ENCODE data around the gene KIF16B.

The KIF16B gene

GRCh38 chr20:16541878-16542277 is 31.4 kb downstream of the KIF16B start:
- ATAC-seq, result no peak
- TF ChIP-seq CREB5 (CRISPR knock-in tag; IDR thresholded peaks at IDR 0.05; ENCODE audit: low read depth) (no peak), SNAI2 (CRISPR knock-in tag; IDR thresholded peaks at IDR 0.05) (no peak), BACH2 (CRISPR knock-in tag; IDR thresholded peaks at IDR 0.05; ENCODE audit: borderline replicate concordance) (no peak), OSR1 (CRISPR knock-in tag; IDR thresholded peaks at IDR 0.05) (no peak), TSHZ2 (CRISPR knock-in tag; IDR thresholded peaks at IDR 0.05) (no peak), ZFP3 (CRISPR knock-in tag; IDR thresholded peaks at IDR 0.05) (no peak)

DNA sequence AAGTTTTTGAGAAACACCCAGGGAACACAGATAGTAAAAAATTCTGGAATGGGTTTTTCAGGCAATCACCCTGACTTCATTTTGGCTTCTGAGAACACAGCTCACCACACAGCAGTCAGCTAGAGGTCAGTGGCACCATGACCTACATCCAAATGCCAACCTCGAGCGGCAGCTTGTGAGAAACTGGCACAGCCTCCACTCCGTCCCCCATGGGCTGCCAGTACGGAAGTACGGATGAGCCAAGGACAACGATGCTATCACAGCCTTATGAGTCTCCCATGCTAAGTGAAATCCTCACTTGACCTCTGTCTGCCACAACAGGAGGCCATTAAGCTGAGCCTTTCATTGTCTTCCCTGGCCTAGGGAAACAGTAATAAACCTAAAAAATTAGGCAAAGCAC is 32.0 kb downstream of the KIF16B start:
- no peak for ATAC-seq
- no peak for TF ChIP-seq ZC3H10 (CRISPR knock-in tag; IDR thresholded peaks at IDR 0.05)
- no peak for TF ChIP-seq CSDC2 (CRISPR knock-in tag; IDR thresholded peaks at IDR 0.05)
- TF ChIP-seq CSRNP3 (CRISPR knock-in tag; IDR thresholded peaks at IDR 0.05), result no peak
- TF ChIP-seq ESRRG (CRISPR knock-in tag; IDR thresholded peaks at IDR 0.05), result no peak
- TF ChIP-seq TOX (CRISPR knock-in tag; IDR thresholded peaks at IDR 0.05; ENCODE audit: borderline replicate concordance), result no peak
- no peak for TF ChIP-seq BACH2 (CRISPR knock-in tag; IDR thresholded peaks at IDR 0.05; ENCODE audit: borderline replicate concordance)
- TF ChIP-seq ISL1 (CRISPR knock-in tag; IDR thresholded peaks at IDR 0.05), result no peak
- TF ChIP-seq ZNF8 (CRISPR knock-in tag; IDR thresholded peaks at IDR 0.05), result no peak
- TF ChIP-seq TSHZ2 (CRISPR knock-in tag; IDR thresholded peaks at IDR 0.05), result no peak
- TF ChIP-seq GLIS3 (CRISPR knock-in tag; IDR thresholded peaks at IDR 0.05), result no peak
- no peak for TF ChIP-seq OSR1 (CRISPR knock-in tag; IDR thresholded peaks at IDR 0.05)
- TF ChIP-seq RARB (CRISPR knock-in tag; IDR thresholded peaks at IDR 0.05), result no peak

DNA sequence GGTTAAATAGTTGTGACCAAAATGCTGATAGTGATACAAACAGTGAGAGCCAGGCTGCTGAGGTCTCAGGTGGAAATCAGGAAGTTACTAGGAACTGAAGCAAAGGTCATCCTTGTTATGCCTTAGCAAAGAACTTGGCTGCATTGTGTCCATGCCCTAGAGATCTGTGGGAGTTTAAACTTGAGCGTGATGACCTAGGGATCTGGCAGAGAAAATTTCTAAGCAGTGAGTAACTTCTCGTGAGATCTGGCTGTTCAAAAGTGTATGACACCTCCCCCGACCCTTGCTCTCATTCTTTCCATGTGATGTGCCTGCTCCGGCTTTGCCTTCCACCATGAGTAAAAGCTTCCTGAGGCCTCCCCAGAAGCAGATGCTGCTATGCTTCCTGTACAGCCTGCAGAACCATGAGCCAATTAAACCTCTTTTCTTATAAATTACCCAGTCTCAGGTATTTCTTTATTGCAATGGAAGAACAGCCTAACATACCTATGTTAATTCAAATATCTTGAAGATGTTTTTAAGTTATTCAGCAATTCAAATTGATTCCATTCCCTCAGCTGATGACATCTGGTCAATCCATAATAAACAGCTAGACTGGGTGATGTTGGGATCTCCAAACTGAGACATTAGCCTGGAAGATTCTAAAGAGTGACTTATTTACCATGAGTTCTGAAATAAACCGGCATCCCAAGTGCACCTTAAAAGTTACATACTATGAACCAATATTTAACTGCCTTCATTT is 33.8 kb downstream of the KIF16B start:
- no peak for ATAC-seq
- TF ChIP-seq ARNTL (CRISPR knock-in tag; IDR thresholded peaks at IDR 0.05; ENCODE audit: borderline replicate concordance, low read depth) (no peak), RARB (CRISPR knock-in tag; IDR thresholded peaks at IDR 0.05) (no peak), ISL1 (CRISPR knock-in tag; IDR thresholded peaks at IDR 0.05) (no peak), GLIS3 (CRISPR knock-in tag; IDR thresholded peaks at IDR 0.05) (no peak), ZC3H10 (CRISPR knock-in tag; IDR thresholded peaks at IDR 0.05) (no peak), ZFP3 (CRISPR knock-in tag; IDR thresholded peaks at IDR 0.05) (no peak), POU6F1 (CRISPR knock-in tag; IDR thresholded peaks at IDR 0.05; ENCODE audit: borderline replicate concordance, low read depth) (no peak), ZNF8 (CRISPR knock-in tag; IDR thresholded peaks at IDR 0.05) (no peak), TSHZ2 (CRISPR knock-in tag; IDR thresholded peaks at IDR 0.05) (no peak), ESRRG (CRISPR knock-in tag; IDR thresholded peaks at IDR 0.05) (no peak), PPARA (CRISPR knock-in tag; IDR thresholded peaks at IDR 0.05; ENCODE audit: borderline replicate concordance) (no peak), ZFP30 (CRISPR knock-in tag; IDR thresholded peaks at IDR 0.05) (no peak)
- TF ChIP-seq, protein P1, sequence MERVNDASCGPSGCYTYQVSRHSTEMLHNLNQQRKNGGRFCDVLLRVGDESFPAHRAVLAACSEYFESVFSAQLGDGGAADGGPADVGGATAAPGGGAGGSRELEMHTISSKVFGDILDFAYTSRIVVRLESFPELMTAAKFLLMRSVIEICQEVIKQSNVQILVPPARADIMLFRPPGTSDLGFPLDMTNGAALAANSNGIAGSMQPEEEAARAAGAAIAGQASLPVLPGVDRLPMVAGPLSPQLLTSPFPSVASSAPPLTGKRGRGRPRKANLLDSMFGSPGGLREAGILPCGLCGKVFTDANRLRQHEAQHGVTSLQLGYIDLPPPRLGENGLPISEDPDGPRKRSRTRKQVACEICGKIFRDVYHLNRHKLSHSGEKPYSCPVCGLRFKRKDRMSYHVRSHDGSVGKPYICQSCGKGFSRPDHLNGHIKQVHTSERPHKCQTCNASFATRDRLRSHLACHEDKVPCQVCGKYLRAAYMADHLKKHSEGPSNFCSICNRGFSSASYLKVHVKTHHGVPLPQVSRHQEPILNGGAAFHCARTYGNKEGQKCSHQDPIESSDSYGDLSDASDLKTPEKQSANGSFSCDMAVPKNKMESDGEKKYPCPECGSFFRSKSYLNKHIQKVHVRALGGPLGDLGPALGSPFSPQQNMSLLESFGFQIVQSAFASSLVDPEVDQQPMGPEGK (CRISPR knock-in tag; IDR thresholded peaks at IDR 0.05; ENCODE audit: borderline replicate concordance), result no peak

Data from SK-N-SH treated with all-trans-retinoic acid at 6 μM for 48 hours (cell line).